ENCODE results near the gene PSTPIP2. TPM values are rescaled to one million over a fixed set of nuclear protein-coding genes. Genes with fewer than 3 reads are reported as not detected.

PSTPIP2 gene
- total and polyA plus RNA-seq, 9 of the 15 experiments (the other 6 are each of a cell fraction or from before 2014, with no cell fraction given): 14.0 to 45.7 (median 27.1) TPM

- TF ChIP-seq RBM25 (IDR thresholded peaks at IDR 0.05; ENCODE audit: low read depth, low read length, severe bottlenecking): no peak
- TF ChIP-seq ZNF239 (CRISPR knock-in tag; IDR thresholded peaks at IDR 0.05): no peak
- TF ChIP-seq NR1H2 (CRISPR knock-in tag; IDR thresholded peaks at IDR 0.05): no peak
- TF ChIP-seq MGA (IDR thresholded peaks at IDR 0.05): peak; percentile 83
- TF ChIP-seq PHB2 (IDR thresholded peaks at IDR 0.05; ENCODE audit: low read depth): no peak
- peak; percentile 94 for TF ChIP-seq RBBP5 (IDR thresholded peaks at IDR 0.05; ENCODE audit: borderline replicate concordance, insufficient read depth, low read length, poor library complexity, severe bottlenecking)
- TF ChIP-seq ZNF77 (CRISPR knock-in tag; IDR thresholded peaks at IDR 0.05): no peak
- peak; percentile 92 for TF ChIP-seq GABPB1 (CRISPR knock-in tag; IDR thresholded peaks at IDR 0.05)
- TF ChIP-seq ZNF232 (CRISPR knock-in tag; IDR thresholded peaks at IDR 0.05): 0 out of 2 replicates have a peak, but pooled peaks have one; percentile 56
- TF ChIP-seq TRIM28 (IDR thresholded peaks at IDR 0.05): no peak
- no peak for TF ChIP-seq MEIS2 (IDR thresholded peaks at IDR 0.05; ENCODE audit: partially characterized antibody)
- no peak for TF ChIP-seq PHB (CRISPR knock-in tag; IDR thresholded peaks at IDR 0.05)
- TF ChIP-seq CREB5 (CRISPR knock-in tag; IDR thresholded peaks at IDR 0.05): no peak
- no peak for TF ChIP-seq ETV5 (CRISPR knock-in tag; IDR thresholded peaks at IDR 0.05; ENCODE audit: low read depth)
Observed at GRCh38 chr18:46097801-46098615, 25.9 kb upstream of the PSTPIP2 start, which contains the start of gene ATP5F1A (continued).
